MCF 10A (cell line): ENCODE results near the gene PCYT2. TPM values are rescaled to one million over a fixed set of nuclear protein-coding genes. Genes with fewer than 3 reads are reported as not detected.

Experiments used
- BruUV-seq: library from RNA; stranded (reverse); fragments of 400-500 nt; replicated peaks from 2 replicates; lab custom pipeline; 2021; lab: Mats Ljungman, UMichigan
- CTCF ChIA-PET: fragments of 300-600 bp; sonication (Branson Sonifier 250); formaldehyde crosslinking; extraction: SDS; loops from one replicate; lab custom pipeline; 2021; ENCODE audit warnings: antibody characterized with exemption, inconsistent platforms; lab: Yijun Ruan, JAX
- POLR2A ChIA-PET: fragments of 300-600, 350-650 bp; sonication (Branson Sonifier 250); formaldehyde crosslinking; extraction: SDS; loops from one replicate; lab custom pipeline; 2020; ENCODE audit warnings: antibody characterized with exemption, inconsistent platforms; lab: Yijun Ruan, JAX
- DNase-seq: peaks from one replicate; pipeline ENCODE4 v3.0.0-alpha.2; 2018; ENCODE audit not compliant: unreplicated experiment
- H3K27ac Mint-ChIP-seq: one replicate; pipeline ENCODE4 v1.8.0; 2022; ENCODE audit warnings: mild to moderate bottlenecking, low read depth, mixed read lengths; ENCODE audit not compliant: unreplicated experiment
- H3K27me3 Mint-ChIP-seq: one replicate; pipeline ENCODE4 v1.8.0; 2022; ENCODE audit warnings: mixed read lengths; ENCODE audit not compliant: insufficient read depth, unreplicated experiment
- H3K36me3 Mint-ChIP-seq: one replicate; pipeline ENCODE4 v1.8.0; 2022; ENCODE audit warnings: mild to moderate bottlenecking, moderate library complexity, mixed read lengths; ENCODE audit not compliant: insufficient read depth, unreplicated experiment
- H3K4me1 Mint-ChIP-seq: one replicate; pipeline ENCODE4 v1.8.0; 2022; ENCODE audit warnings: mixed read lengths; ENCODE audit not compliant: insufficient read depth, unreplicated experiment
- H3K4me3 Mint-ChIP-seq: one replicate; pipeline ENCODE4 v1.8.0; 2022; ENCODE audit warnings: mild to moderate bottlenecking, moderate library complexity, mixed read lengths; ENCODE audit not compliant: unreplicated experiment
- H3K9me3 Mint-ChIP-seq: one replicate; pipeline ENCODE4 v1.8.0; 2022; ENCODE audit warnings: mixed read lengths; ENCODE audit not compliant: unreplicated experiment
- intact Hi-C: fragments of 100-400 bp; cut with micrococcal nuclease; formaldehyde crosslinking; loops from 2 replicates; pipeline ENCODE4 v1.14.1; 2022
- total RNA-seq: library from RNA; stranded (reverse); gene quantifications from 2 replicates; pipeline ENCODE4 v1.2.3, GENCODE V29; 2022
- TF ChIP-seq, protein P1 (sequence below): fragments of 200-600 bp; IDR thresholded peaks from one replicate; pipeline ENCODE4 v1.8.0; 2022; ENCODE audit warnings: antibody characterized with exemption, mild to moderate bottlenecking; ENCODE audit not compliant: unreplicated experiment

PCYT2 gene
- total RNA-seq, 1 experiment from 2014 or later: 26.8 TPM

DNA sequence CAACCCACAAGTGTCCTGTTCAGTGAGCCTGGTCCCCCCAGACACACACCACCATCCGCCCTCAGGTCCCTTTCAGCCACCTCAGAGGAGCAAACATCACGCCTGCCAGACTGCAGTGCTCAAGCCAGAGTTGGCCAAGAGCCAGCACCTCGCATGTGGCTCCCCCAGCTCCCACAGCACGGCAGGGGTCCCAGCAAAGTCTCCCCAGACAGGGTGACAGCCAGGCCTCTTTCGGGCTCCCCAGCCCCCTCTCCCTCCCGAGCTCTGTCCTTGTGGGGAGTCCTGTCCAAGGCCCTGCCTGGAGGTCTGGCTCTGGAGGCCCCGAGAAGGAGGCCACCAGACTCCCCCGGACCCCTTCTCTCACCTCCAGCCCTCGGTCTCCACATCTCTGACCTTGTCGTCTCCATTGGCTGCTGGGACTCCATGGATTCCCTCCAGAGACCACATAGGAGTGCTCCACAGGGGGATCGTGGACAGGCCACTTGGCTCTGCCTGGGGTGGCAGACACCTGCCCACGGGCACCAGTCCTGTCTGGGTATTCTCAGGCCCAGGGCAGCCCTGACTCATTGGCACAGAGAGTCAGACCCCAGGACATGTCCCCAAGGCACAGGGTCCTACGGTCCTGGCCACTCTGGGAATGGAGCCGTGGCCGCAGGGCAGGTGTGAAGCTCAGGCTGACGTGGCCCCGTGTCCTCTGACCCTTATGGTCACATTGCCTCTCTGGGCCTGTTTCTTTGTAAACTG is 37.6 kb upstream of the PCYT2 start:
- BruUV-seq: no TSS peak
- TF ChIP-seq, protein P1, sequence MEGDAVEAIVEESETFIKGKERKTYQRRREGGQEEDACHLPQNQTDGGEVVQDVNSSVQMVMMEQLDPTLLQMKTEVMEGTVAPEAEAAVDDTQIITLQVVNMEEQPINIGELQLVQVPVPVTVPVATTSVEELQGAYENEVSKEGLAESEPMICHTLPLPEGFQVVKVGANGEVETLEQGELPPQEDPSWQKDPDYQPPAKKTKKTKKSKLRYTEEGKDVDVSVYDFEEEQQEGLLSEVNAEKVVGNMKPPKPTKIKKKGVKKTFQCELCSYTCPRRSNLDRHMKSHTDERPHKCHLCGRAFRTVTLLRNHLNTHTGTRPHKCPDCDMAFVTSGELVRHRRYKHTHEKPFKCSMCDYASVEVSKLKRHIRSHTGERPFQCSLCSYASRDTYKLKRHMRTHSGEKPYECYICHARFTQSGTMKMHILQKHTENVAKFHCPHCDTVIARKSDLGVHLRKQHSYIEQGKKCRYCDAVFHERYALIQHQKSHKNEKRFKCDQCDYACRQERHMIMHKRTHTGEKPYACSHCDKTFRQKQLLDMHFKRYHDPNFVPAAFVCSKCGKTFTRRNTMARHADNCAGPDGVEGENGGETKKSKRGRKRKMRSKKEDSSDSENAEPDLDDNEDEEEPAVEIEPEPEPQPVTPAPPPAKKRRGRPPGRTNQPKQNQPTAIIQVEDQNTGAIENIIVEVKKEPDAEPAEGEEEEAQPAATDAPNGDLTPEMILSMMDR: no peak
- no peaks in the 10 kb centered on the region for H3K4me1 Mint-ChIP-seq
- no peaks in the 10 kb centered on the region for H3K9me3 Mint-ChIP-seq
- DNase-seq: no peak
- no peaks in the 10 kb centered on the region for H3K27me3 Mint-ChIP-seq
- no peak overlapping the region for H3K4me3 Mint-ChIP-seq
- intact Hi-C loops: no loop called here
- H3K27ac Mint-ChIP-seq: no peak overlapping the region
- no peaks in the 10 kb centered on the region for H3K36me3 Mint-ChIP-seq
- POLR2A ChIA-PET: interaction anchor here (0.5 kb wide), 1 partner anchor 9 kb away, joined by 3 read pairs; no protein-coding TSS in a partner anchor
- CTCF ChIA-PET: interaction anchor here (0.6 to 2.4 kb wide), 2 partner anchors 11 to 71 kb away, joined by 3 to 17 read pairs; no protein-coding TSS in a partner anchor

DNA sequence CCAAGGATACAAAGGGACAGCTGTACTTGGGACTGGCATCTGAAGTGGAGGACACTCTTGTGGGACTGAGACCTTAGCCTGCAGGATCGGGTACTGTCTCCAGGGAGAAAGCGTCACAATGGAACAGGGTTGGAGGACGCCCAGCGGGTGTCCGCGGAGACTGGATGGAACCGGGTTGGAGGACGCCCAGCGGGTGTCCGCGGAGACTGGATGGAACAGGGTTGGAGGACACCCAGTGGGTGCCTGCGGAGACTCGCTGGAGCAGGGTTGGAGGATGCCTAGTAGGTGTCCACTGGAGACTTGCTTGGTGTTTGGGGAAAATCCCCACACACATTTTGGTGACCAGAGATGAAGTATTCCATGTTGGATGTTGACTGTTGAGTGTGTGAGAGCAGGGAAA is 36.0 kb upstream of the PCYT2 start, which contains the start of gene MYADML2:
TSS of gene MYADML2 (minus strand) at position 45 of the 400 bp plus-strand sequence. CDS start 5,492 bp downstream, outside the sequence.
- no TSS peak for BruUV-seq
- no peak for DNase-seq
- H3K27ac Mint-ChIP-seq: no peak within 1 kb of the TSS
- no peaks in the 10 kb centered on the region for H3K36me3 Mint-ChIP-seq
- H3K4me1 Mint-ChIP-seq: no peaks in the 10 kb centered on the region
- no peaks in the 10 kb centered on the region for H3K9me3 Mint-ChIP-seq
- TF ChIP-seq, protein P1: no peak
- CTCF ChIA-PET: interaction anchor here (0.7 kb wide), 1 partner anchor 226 kb away, joined by 4 read pairs; no protein-coding TSS in a partner anchor
- POLR2A ChIA-PET: no interaction called here
- intact Hi-C loops: no loop called here
- H3K4me3 Mint-ChIP-seq: no peak within 1 kb of the TSS
- no peaks in the 10 kb centered on the region for H3K27me3 Mint-ChIP-seq

DNA sequence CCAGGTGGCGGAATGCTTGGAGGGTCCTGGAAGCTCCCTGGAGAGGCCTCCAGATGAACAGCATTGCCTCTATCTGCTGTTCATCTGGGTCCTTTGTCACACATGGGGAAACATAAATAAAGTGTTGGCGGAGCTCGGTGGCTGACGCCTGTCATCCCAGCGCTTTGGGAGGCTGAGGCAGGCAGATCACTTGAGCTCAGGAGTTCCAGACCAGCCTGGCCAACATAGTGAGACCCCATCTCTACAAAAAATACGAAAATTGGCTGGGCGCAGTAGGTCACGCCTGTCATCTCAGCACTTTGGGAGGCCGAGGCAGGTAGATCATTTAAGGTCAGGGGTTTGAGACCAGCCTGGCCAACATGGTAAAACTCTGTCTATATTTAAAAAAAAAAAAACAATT is 33.7 kb upstream of the PCYT2 start:
- intact Hi-C loops: no loop called here
- no peak for DNase-seq
- Mint-ChIP-seq H3K9me3 (no peaks in the 10 kb centered on the region), H3K4me3 (no peak overlapping the region), H3K27me3 (no peaks in the 10 kb centered on the region), H3K4me1 (no peaks in the 10 kb centered on the region), H3K36me3 (no peaks in the 10 kb centered on the region), H3K27ac (no peak overlapping the region)
- CTCF ChIA-PET: interaction anchor here (0.7 to 0.8 kb wide), 2 partner anchors 14 to 580 kb away, joined by 3 to 4 read pairs; no protein-coding TSS in a partner anchor
- POLR2A ChIA-PET: interaction anchor here (0.6 to 0.7 kb wide), 2 partner anchors 60 to 154 kb away, joined by 3 read pairs; no protein-coding TSS in a partner anchor
- BruUV-seq: no TSS peak
- TF ChIP-seq, protein P1: no peak

DNA sequence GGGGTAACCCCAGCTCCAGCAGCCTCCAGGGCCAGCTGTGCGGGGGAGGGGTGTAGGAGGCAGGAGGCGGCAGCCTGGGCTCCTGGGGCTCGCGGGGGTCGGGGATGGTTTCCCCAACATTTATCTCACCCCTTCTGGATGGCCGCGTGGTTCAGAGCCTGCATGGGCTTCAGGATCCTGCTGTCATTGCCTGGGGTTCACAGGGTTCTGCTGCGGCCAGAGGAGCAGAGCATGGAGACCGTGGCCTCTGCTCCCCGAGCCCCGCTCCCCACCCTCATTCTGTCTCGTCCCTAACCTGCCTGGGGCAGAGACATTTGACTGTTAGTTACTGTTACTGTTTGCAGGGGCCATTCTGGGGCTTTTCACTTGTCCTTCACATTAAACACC is 31.0 kb upstream of the PCYT2 start:
- H3K9me3 Mint-ChIP-seq: no peaks in the 10 kb centered on the region
- no peak overlapping the region for H3K27ac Mint-ChIP-seq
- ChIA-PET POLR2A (interaction anchor here (0.7 kb wide), 1 partner anchor 222 kb away, joined by 3 read pairs; no protein-coding TSS in a partner anchor), CTCF (interaction anchor here (0.6 to 1.0 kb wide), 2 partner anchors 15 to 40 kb away, joined by 3 to 4 read pairs; partner anchors contain the start of gene MAFG)
- intact Hi-C loops: no loop called here
- H3K36me3 Mint-ChIP-seq: no peaks in the 10 kb centered on the region
- H3K27me3 Mint-ChIP-seq: no peaks in the 10 kb centered on the region
- TF ChIP-seq, protein P1: no peak
- BruUV-seq: no TSS peak
- H3K4me1 Mint-ChIP-seq: no peaks in the 10 kb centered on the region
- no peak overlapping the region for H3K4me3 Mint-ChIP-seq
- no peak for DNase-seq
